Astrocyte of the spinal cord (primary cell): ENCODE measurements around the gene PANK4.

ENCODE experiments used
- DNase-seq: peaks from one replicate; pipeline ENCODE4 v3.0.0; 2011; ENCODE audit warnings: low read depth, low spot score
- H3K4me3 ChIP-seq: 2 replicates; pipeline ENCODE4 v1.5.1; 2011; ENCODE audit warnings: low read depth, mild to moderate bottlenecking, low read length, moderate library complexity
- in situ Hi-C: cut with HindIII; loops from 2 replicates; pipeline ENCODE4 v1.10.0; 2017; ENCODE audit warnings: low sequenced_read_pairs
- TF ChIP-seq, protein P1 (sequence below): IDR thresholded peaks from 2 replicates; pipeline ENCODE4 v1.5.1; 2012; ENCODE audit warnings: low read depth, mild to moderate bottlenecking, low read length, inconsistent platforms

PANK4 gene

DNA sequence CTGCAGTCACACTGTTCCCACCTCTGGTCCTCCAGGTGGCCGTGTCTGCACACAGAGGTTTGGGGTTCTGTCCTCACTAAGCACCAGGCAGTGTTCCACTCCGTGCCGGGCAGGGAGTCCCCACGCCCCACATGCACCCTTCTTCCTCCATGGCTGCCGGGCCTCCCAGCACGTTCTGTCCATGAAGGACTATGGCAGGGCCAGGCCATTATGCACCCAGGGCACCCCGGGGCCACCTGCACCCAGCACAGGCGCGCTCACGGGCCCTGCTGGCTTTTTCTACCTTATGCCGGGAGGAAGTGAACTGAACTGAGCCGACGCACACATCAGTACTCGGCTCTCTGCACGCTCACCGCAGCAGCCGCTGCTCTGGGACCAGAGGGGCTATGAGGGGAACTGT is 10.3 kb downstream of the PANK4 start:
- TF ChIP-seq, protein P1, sequence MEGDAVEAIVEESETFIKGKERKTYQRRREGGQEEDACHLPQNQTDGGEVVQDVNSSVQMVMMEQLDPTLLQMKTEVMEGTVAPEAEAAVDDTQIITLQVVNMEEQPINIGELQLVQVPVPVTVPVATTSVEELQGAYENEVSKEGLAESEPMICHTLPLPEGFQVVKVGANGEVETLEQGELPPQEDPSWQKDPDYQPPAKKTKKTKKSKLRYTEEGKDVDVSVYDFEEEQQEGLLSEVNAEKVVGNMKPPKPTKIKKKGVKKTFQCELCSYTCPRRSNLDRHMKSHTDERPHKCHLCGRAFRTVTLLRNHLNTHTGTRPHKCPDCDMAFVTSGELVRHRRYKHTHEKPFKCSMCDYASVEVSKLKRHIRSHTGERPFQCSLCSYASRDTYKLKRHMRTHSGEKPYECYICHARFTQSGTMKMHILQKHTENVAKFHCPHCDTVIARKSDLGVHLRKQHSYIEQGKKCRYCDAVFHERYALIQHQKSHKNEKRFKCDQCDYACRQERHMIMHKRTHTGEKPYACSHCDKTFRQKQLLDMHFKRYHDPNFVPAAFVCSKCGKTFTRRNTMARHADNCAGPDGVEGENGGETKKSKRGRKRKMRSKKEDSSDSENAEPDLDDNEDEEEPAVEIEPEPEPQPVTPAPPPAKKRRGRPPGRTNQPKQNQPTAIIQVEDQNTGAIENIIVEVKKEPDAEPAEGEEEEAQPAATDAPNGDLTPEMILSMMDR = no peak
- no peak for DNase-seq
- in situ Hi-C loops = no loop called here
- no peak overlapping the region for H3K4me3 ChIP-seq

DNA sequence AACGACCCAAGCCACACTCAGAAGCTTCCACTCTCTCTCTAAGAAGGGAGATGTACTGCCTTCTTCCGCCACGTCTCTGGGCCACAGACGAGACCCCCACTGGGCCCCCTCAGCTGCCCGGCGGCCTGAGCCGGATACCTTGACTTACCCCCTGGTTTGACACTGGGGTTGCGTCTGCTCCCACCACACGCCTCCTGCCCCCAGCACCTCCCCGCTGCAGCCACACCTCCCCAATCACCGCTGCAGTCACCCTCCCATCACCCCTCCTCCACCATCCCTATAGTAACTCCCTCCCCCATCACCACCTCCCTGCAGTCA is 10.7 kb downstream of the PANK4 start:
- TF ChIP-seq, protein P1 = no peak
- in situ Hi-C loops = no loop called here
- H3K4me3 ChIP-seq = no peak overlapping the region
- no peak for DNase-seq

DNA sequence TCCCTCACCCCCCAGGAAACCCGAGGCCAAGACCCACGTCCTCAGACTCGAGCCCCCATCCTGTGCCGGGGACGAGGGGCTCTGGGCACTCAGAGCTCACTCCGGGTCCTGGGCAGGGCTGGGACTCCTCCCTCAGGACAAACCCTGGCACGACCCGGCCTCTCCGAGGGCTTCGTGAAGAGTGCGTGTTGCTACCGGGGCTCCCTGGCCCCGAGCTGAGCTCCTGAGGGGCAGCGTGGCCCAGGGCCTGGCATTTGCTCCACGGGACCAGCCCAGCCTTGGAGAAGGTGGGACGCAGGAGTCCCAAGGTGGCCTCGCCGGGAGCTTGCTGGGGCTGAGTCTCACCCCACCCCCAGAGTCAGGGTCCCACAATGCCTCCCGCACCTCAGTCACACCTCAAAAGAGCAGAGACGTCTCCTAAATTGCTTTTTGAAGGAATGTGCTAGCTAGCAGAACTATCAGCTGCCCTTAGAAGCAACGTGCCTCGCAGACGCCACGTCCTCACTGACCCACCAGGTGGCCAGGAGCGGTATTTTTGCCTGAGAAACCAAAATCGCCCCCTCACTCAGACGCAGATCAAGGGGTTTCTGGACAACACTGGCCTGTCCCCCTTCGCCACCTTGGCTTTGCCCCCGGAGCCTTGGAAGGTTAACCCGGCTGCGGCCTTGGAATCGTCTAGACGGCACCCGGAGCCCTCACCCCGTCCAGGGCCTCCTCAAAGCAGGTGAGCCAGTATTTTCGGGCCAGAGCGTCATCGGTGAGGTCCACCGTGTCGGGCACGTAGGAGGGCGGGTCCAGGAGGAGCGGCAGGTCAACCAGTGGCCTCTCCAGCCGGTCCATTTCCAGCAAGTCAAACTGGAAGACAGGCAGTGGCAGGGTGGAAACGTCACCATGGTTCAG is 11.3 kb downstream of the PANK4 start:
- in situ Hi-C loops = no loop called here

DNA sequence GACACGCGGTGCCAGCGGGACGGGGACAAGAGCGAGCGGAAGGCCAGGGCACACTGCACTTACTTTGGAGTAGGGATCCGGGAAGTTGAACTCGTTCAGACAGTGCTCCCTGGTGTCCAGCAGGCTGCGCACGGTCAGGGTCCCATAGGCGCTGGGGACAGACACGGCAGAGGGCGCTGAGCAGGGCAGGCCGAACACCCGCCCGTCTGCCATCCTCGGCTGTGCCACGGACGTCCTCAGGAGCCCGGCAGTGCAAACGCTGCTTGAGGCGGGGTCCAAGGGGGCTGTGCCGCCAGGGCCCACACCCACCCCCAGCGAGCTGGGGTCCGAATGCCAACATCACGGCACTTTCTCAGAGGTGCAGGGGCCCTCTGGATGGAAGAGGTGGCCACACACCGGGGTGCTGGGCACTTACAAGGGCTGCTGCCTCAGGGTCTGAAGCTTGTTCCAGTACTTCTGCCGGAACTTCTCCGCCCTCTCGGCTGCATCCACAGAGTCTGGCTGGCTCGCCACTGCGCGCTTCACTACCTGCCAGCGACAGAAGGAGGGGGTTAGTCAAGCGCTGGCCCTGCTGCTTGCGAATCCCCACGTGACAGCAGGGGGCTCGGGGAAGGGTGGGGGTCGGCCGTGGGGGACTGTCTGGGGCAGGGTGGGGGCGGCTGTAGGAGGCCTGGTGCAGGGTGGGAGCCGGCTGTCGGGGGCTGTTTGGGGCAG is 12.3 kb downstream of the PANK4 start:
- in situ Hi-C loops = no loop called here
- H3K4me3 ChIP-seq = no peak overlapping the region
- TF ChIP-seq, protein P1 = no peak
- no peak for DNase-seq

More for the DNA sequence above, 11.3 kb downstream of the PANK4 start:
- no peak for DNase-seq
- no peak overlapping the region for H3K4me3 ChIP-seq
- TF ChIP-seq, protein P1 = peak; percentile 28

DNA sequence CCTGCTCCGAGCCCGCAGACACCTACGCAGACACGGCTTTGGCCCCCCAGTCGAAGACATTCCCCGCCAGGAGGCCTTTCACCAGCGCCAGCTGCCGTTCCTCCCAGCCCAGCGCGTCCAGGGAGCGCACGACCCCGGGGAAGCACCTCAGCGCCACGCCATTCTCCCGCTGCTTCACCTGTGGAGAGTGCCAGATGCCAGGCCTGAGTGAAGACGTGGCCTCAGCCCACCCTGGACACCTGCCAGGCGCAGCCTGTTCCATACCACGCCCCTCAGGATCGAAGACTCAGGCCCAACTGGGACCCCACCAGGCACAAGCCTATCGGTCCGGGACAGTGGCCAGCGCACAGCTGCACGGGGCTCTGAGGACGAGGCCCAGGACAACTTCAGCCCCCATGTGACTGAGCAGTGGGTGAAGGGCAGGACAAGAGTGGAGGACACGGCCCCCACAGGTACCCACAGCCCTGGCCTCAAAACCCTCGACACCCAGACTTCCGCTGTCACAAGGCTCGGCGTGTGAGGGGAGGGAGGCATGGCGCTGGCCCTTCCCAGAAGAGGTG is 13.5 kb downstream of the PANK4 start:
- TF ChIP-seq, protein P1 = no peak

DNA sequence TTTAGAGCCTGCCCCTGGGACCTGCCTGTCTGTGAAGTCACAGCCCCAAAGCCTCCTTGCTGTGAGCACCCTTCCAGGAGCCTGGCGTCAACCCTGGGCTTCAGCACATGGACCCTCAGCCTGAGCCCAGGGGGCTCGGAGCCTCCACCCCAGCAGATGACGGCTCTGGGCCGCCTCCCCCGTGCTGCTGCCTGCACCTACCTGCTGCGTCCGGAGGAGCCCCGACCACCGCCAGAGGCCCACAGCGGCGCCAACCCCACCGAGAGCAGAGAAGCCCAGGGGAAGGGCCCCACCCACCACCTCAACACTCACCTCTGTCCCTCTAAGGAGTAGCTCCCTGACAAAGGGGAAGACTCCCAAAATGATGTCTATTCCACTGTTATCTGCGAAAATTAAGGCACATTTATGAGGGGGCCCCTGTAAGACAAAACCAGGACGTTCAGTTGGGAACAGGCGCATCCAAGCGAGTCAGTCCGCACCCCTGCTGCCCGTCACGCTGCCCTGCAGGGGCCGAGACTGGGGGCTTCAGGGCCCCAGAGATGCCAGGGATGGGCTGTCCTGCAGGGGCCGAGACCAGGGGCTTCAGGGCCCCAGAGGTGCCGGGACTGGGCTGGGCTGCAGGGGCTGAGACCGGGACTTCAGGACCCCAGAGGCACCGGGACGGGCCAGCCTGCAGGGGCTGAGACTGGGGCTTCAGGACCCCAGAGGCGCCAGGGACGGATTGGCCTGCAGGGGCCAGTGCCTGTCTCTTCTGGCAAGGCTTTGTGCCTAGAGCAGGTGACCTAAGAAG is 15.8 kb downstream of the PANK4 start:
- TF ChIP-seq, protein P1 = no peak
- in situ Hi-C loops = no loop called here
- DNase-seq = no peak
- H3K4me3 ChIP-seq = no peak overlapping the region

More for the DNA sequence above, 13.5 kb downstream of the PANK4 start:
- no peak for DNase-seq
- no peak overlapping the region for H3K4me3 ChIP-seq
- in situ Hi-C loops = no loop called here
